SK-N-SH (cell line): ENCODE data around the gene INTS3. TPM values are rescaled to one million over a fixed set of nuclear protein-coding genes. Genes with fewer than 3 reads are reported as not detected.

Experiments
- CTCF ChIA-PET: fragments of 300-600, 350-600 bp; formaldehyde crosslinking; extraction: SDS; loops from one replicate; lab custom pipeline; 2021; lab: Yijun Ruan, JAX
- POLR2A ChIA-PET: fragments of 350-600 bp; sonication (Branson Sonifier 250); formaldehyde crosslinking; extraction: SDS; loops from one replicate; lab custom pipeline; 2020; ENCODE audit warnings: antibody characterized with exemption, inconsistent platforms; lab: Yijun Ruan, JAX
- DNase-seq: peaks from one replicate; pipeline ENCODE4 v3.0.0; 2012
- H2AFZ ChIP-seq: fragments of 200-600 bp; sonication (generic); 2 replicates; pipeline ENCODE4 v1.8.1; 2016; ENCODE audit warnings: antibody characterized with exemption, mild to moderate bottlenecking, low read depth
- H3F3A ChIP-seq: fragments of 200-600 bp; sonication (generic); replicated peaks from 2 replicates; pipeline ENCODE3; 2016; ENCODE audit warnings: antibody characterized with exemption, mild to moderate bottlenecking; ENCODE audit not compliant: insufficient read depth
- H3K27ac ChIP-seq, 2 experiments: fragments of 200-500 bp in 1 of 2; fragments of 200-600 bp in 1 of 2; sonication (Bioruptor generic) in 1 of 2; sonication (generic), shearing (Covaris generic) in 1 of 2; 2 replicates each; pipeline versions ENCODE4 v1.5.1 to v1.6.1; 2014 to 2016; ENCODE audit warnings: low read depth in 2 of 2, inconsistent platforms in 1 of 2, low read length in 1 of 2, mild to moderate bottlenecking in 1 of 2, mixed read lengths in 1 of 2
- H3K27me3 ChIP-seq: fragments of 200-600 bp; sonication (generic), shearing (Covaris generic); 2 replicates; pipeline ENCODE4 v1.6.1; 2016; ENCODE audit warnings: mixed run types; ENCODE audit not compliant: insufficient read depth
- H3K36me3 ChIP-seq, 2 experiments: fragments of 200-500 bp in 1 of 2; fragments of 200-600 bp in 1 of 2; sonication (Bioruptor generic) in 1 of 2; sonication (generic) in 1 of 2; replicated peaks in 1 of 2; 2 replicates each; pipeline versions ENCODE3 to v1.5.1; 2014 to 2016; ENCODE audit warnings: low read length in 1 of 2, mild to moderate bottlenecking in 1 of 2; ENCODE audit not compliant: insufficient read depth in 2 of 2, control insufficient read depth in 1 of 2
- H3K4me1 ChIP-seq, 2 experiments: fragments of 200-500 bp in 1 of 2; fragments of 200-600 bp in 1 of 2; sonication (Bioruptor generic) in 1 of 2; sonication (generic), shearing (Covaris generic) in 1 of 2; 2 replicates each; pipeline versions ENCODE4 v1.5.1 to v1.6.1; 2014 to 2016; ENCODE audit warnings: low read depth in 1 of 2, low read length in 1 of 2, mixed run types in 1 of 2; ENCODE audit not compliant: insufficient read depth in 2 of 2, control insufficient read depth in 1 of 2
- H3K4me2 ChIP-seq: fragments of 200-600 bp; sonication (generic), shearing (Covaris generic); 2 replicates; pipeline ENCODE4 v1.6.1; 2017; ENCODE audit warnings: mixed run types
- H3K4me3 ChIP-seq, 2 experiments: fragments of 200-500 bp in 1 of 2; fragments of 200-600 bp in 1 of 2; sonication (Bioruptor generic) in 1 of 2; sonication (generic), shearing (Covaris generic) in 1 of 2; 2 replicates each; pipeline versions ENCODE4 v1.5.1 to v1.8.1; 2014 to 2016; ENCODE audit warnings: low read depth in 2 of 2, inconsistent platforms in 1 of 2, low read length in 1 of 2, mild to moderate bottlenecking in 1 of 2, mixed read lengths in 1 of 2, moderate library complexity in 1 of 2
- H3K79me2 ChIP-seq: fragments of 200-600 bp; sonication (generic); 2 replicates; pipeline ENCODE4 v1.8.1; 2017; ENCODE audit warnings: mild to moderate bottlenecking; ENCODE audit not compliant: insufficient read depth
- H3K9ac ChIP-seq: fragments of 200-600 bp; sonication (generic); 2 replicates; pipeline ENCODE4 v1.6.1; 2017; ENCODE audit warnings: mixed run types
- H3K9me2 ChIP-seq: fragments of 200-600 bp; sonication (generic); 2 replicates; pipeline ENCODE4 v1.6.1; 2017; ENCODE audit warnings: mixed run types
- H3K9me3 ChIP-seq: fragments of 200-600 bp; sonication (generic); 2 replicates; pipeline ENCODE4 v1.6.1; 2017; ENCODE audit warnings: mixed run types, mild to moderate bottlenecking, moderate library complexity
- H4K20me1 ChIP-seq: fragments of 200-600 bp; sonication (generic); 2 replicates; pipeline ENCODE4 v1.6.1; 2017; ENCODE audit warnings: mild to moderate bottlenecking, mixed run types; ENCODE audit not compliant: insufficient read depth
- FOSL2 ChIP-seq: IDR thresholded peaks from 2 replicates; pipeline ENCODE4 v1.4.0; 2012; ENCODE audit warnings: low read depth, mild to moderate bottlenecking, moderate library complexity, borderline replicate concordance
- FOXM1 ChIP-seq: IDR thresholded peaks from 2 replicates; pipeline ENCODE4 v1.4.0; 2012; ENCODE audit warnings: low read depth, mild to moderate bottlenecking
- JUND ChIP-seq: IDR thresholded peaks from 2 replicates; pipeline ENCODE4 v1.4.0; 2012
- MEF2A ChIP-seq: IDR thresholded peaks from 2 replicates; pipeline ENCODE4 v1.4.0; 2012; ENCODE audit warnings: low read depth, borderline replicate concordance
- MXI1 ChIP-seq: IDR thresholded peaks from 2 replicates; pipeline ENCODE4 v1.6.1; 2012; ENCODE audit warnings: mild to moderate bottlenecking, low read depth, low read length, improper control_type of control experiment
- NFIC ChIP-seq: IDR thresholded peaks from 2 replicates; pipeline ENCODE4 v1.4.0; 2012; ENCODE audit warnings: borderline replicate concordance
- PBX3 ChIP-seq: IDR thresholded peaks from 2 replicates; pipeline ENCODE4; 2012
- REST ChIP-seq: IDR thresholded peaks from 2 replicates; pipeline ENCODE4 v1.6.1; 2012; ENCODE audit warnings: mild to moderate bottlenecking, low read depth, low read length, moderate library complexity
- RXRA ChIP-seq: IDR thresholded peaks from 2 replicates; pipeline ENCODE4 v1.4.0; 2012; ENCODE audit warnings: low read depth, mild to moderate bottlenecking, borderline replicate concordance
- SIN3A ChIP-seq: IDR thresholded peaks from 2 replicates; pipeline ENCODE4 v1.6.1; 2012; ENCODE audit warnings: low read depth, mild to moderate bottlenecking, low read length, moderate library complexity, borderline replicate concordance
- TAF1 ChIP-seq: IDR thresholded peaks from 2 replicates; pipeline ENCODE4 v1.6.1; 2012; ENCODE audit warnings: low read depth, mild to moderate bottlenecking, low read length, moderate library complexity, borderline replicate concordance
- TCF12 ChIP-seq: IDR thresholded peaks from 2 replicates; pipeline ENCODE4 v1.4.0; 2012
- YY1 ChIP-seq: IDR thresholded peaks from 2 replicates; pipeline ENCODE4 v1.4.0; 2012; ENCODE audit warnings: low read depth, mild to moderate bottlenecking
- WGBS: methylation state at CpG from one replicate; pipeline ENCODE4 v1.1.6; 2017; ENCODE audit warnings: low lambda C conversion rate; 5-methylcytosine and 5-hydroxymethylcytosine counted together
- polyA plus RNA-seq, 3 experiments: library from polyadenylated mRNA; depleted of rRNA; stranded (reverse); fragments of >200 nt; gene quantifications; 2 replicates each; pipeline ENCODE4 v1.2.3, GENCODE V29; 2012

INTS3 gene
- polyA plus RNA-seq, 1 of the 3 experiments (the other 2 are of a cell fraction): 64.3 TPM

- H3K27me3 ChIP-seq: no peaks in the 10 kb centered on the region
- CTCF ChIA-PET: interaction anchor here (1.4 to 3.2 kb wide), 3 partner anchors 20 to 51 kb away, joined by 6 to 13 read pairs (median 7); partner anchors contain the start of gene NPR1
- POLR2A ChIA-PET: no interaction called here
- H3K9me3 ChIP-seq: no peaks in the 10 kb centered on the region
- no peak overlapping the region for H3K9ac ChIP-seq
- peaks cover 3% of the 10 kb centered on the region for H3F3A ChIP-seq
- DNase-seq: peak; percentile 49
- no peak overlapping the region for H3K27ac ChIP-seq
- WGBS: 82% methylated on average over 29 of the region's 29 CpGs
- no peaks in the 10 kb centered on the region for H4K20me1 ChIP-seq
- no peaks in the 10 kb centered on the region for H3K79me2 ChIP-seq
- H2AFZ ChIP-seq: peak overlapping the region; percentile 74; the same call in 1 of the 2 replicates
- H3K36me3 ChIP-seq: no peaks in the 10 kb centered on the region
- no peak overlapping the region for H3K4me3 ChIP-seq
- no peak for TF ChIP-seq PBX3
- TF ChIP-seq YY1: no peak
- no peak for TF ChIP-seq REST
- no peak for TF ChIP-seq TAF1
- TF ChIP-seq NFIC: no peak
- TF ChIP-seq MEF2A: no peak
- TF ChIP-seq FOXM1: no peak
- TF ChIP-seq MXI1: no peak
- no peak overlapping the region for H3K4me2 ChIP-seq
- H3K9me2 ChIP-seq: no peaks in the 10 kb centered on the region
- H3K4me1 ChIP-seq: peaks cover 0 to 16% of the 10 kb centered on the region in 2 experiments; a peak in 1 of 4 replicates
These were observed 29.6 kb upstream of the INTS3 start for GRCh38 chr1:153698020-153698922.

- no peaks in the 10 kb centered on the region for H3K79me2 ChIP-seq
- 81% methylated on average over 6 of the region's 6 CpGs for WGBS
- H2AFZ ChIP-seq: peak overlapping the region; percentile 74; the same call in 1 of the 2 replicates
- no peak overlapping the region for H3K4me3 ChIP-seq
- H3K9me2 ChIP-seq: no peaks in the 10 kb centered on the region
- DNase-seq: peak; percentile 16
- no peak overlapping the region for H3K4me2 ChIP-seq
- H3K36me3 ChIP-seq: no peaks in the 10 kb centered on the region
- H3K9ac ChIP-seq: no peak overlapping the region
- H3K27me3 ChIP-seq: no peaks in the 10 kb centered on the region
- peaks cover 3% of the 10 kb centered on the region for H3F3A ChIP-seq
- no peak overlapping the region for H3K27ac ChIP-seq
- no peaks in the 10 kb centered on the region for H3K9me3 ChIP-seq
- no peaks in the 10 kb centered on the region for H4K20me1 ChIP-seq
- H3K4me1 ChIP-seq: peaks cover 0 to 16% of the 10 kb centered on the region in 2 experiments; a peak in 1 of 4 replicates
- ChIA-PET CTCF (interaction anchor here (1.7 to 3.2 kb wide), 2 partner anchors 21 to 50 kb away, joined by 7 to 13 read pairs; partner anchors contain the start of gene NPR1), POLR2A (no interaction called here)
- TF ChIP-seq TCF12: no peak
- no peak for TF ChIP-seq TAF1
- TF ChIP-seq NFIC: no peak
- TF ChIP-seq FOSL2: no peak
- TF ChIP-seq JUND: no peak
- no peak for TF ChIP-seq SIN3A
- no peak for TF ChIP-seq RXRA
These were observed 28.7 kb upstream of the INTS3 start for GRCh38 chr1:153698923-153699714.
